Endothelial cell of umbilical vein (primary cell): ENCODE data around the gene RASGRP1. TPM values are rescaled to one million over a fixed set of nuclear protein-coding genes. Genes with fewer than 3 reads are reported as not detected.
A peak's percentile ranks its signal among the peaks of the same experiment; 100 is the strongest.

ENCODE experiments used
- BruUV-seq: library from RNA; stranded (reverse); fragments of 400-500 nt; replicated peaks from 2 replicates; lab custom pipeline; 2021; lab: Mats Ljungman, UMichigan
- CTCF ChIA-PET: fragments of 300-600, 350-600 bp; sonication (Branson Sonifier 250); formaldehyde crosslinking; loops from one replicate; lab custom pipeline; 2021; ENCODE audit warnings: antibody characterized with exemption, inconsistent platforms; lab: Charles Lee
- POLR2A ChIA-PET: fragments of 300-600, 350-600 bp; sonication (Branson Sonifier 250); formaldehyde crosslinking; loops from one replicate; lab custom pipeline; 2021; ENCODE audit warnings: antibody characterized with exemption, inconsistent platforms; lab: Charles Lee
- DNase-seq: peaks from one replicate; pipeline ENCODE4 v3.0.0-alpha.2; 2011; ENCODE audit warnings: low read depth, low spot score
- FAIRE-seq: peaks from 2 replicates; lab custom pipeline; 2011; peaks lifted over from hg19 to GRCh38; lab: Jason Lieb, UNC
- H2AFZ ChIP-seq: 2 replicates; pipeline ENCODE4 v1.6.0; 2012; ENCODE audit warnings: low read depth, low read length, control low read depth, inconsistent platforms
- H3K27ac ChIP-seq: 2 replicates; pipeline ENCODE4 v1.5.1; 2011; ENCODE audit warnings: low read depth, mild to moderate bottlenecking, control low read depth, low read length, moderate library complexity; ENCODE audit not compliant: insufficient read depth
- H3K27me3 ChIP-seq, 2 experiments: 2 replicates each; pipeline versions ENCODE4 v1.6.0 to v1.6.1; 2011; ENCODE audit warnings: low read length in 2 of 2, mixed read lengths in 1 of 2; ENCODE audit not compliant: control insufficient read depth in 2 of 2, insufficient read depth in 2 of 2
- H3K36me3 ChIP-seq, 2 experiments: 2 replicates in 1 of 2; 3 replicates in 1 of 2; pipeline ENCODE4 v1.5.1; 2011; ENCODE audit warnings: low read length in 2 of 2, mild to moderate bottlenecking in 1 of 2, moderate library complexity in 1 of 2; ENCODE audit not compliant: control insufficient read depth in 2 of 2, insufficient read depth in 2 of 2; ENCODE audit errors: extremely low read depth in 1 of 2
- H3K4me1 ChIP-seq: 3 replicates; pipeline ENCODE4 v1.5.1; 2011; ENCODE audit warnings: mild to moderate bottlenecking, low read length; ENCODE audit not compliant: control insufficient read depth, insufficient read depth; ENCODE audit errors: extremely low read depth
- H3K4me2 ChIP-seq: 2 replicates; pipeline ENCODE4 v1.6.1; 2011; ENCODE audit warnings: low read length, control low read depth, mixed read lengths; ENCODE audit not compliant: insufficient read depth
- H3K4me3 ChIP-seq, 3 experiments: fragments of 200-600 bp in 1 of 3; sonication (generic), shearing (Covaris generic) in 1 of 3; replicated peaks in 1 of 3; 2 replicates each; pipeline ENCODE4 v1.5.1; 2011 to 2016; ENCODE audit warnings: control low read depth in 3 of 3, low read length in 3 of 3, mild to moderate bottlenecking in 2 of 3, inconsistent platforms in 1 of 3, low read depth in 1 of 3, moderate library complexity in 1 of 3; ENCODE audit not compliant: insufficient read depth in 1 of 3
- H3K79me2 ChIP-seq: 2 replicates; pipeline ENCODE4 v1.6.0; 2012; ENCODE audit warnings: low read length, inconsistent platforms; ENCODE audit not compliant: control insufficient read depth, insufficient read depth
- H3K9ac ChIP-seq: replicated peaks from 2 replicates; pipeline ENCODE3; 2011; ENCODE audit warnings: low read length, control low read depth; ENCODE audit not compliant: insufficient read depth; ENCODE audit errors: extremely low read depth
- H3K9me1 ChIP-seq: replicated peaks from 3 replicates; pipeline ENCODE4 v1.6.0; 2011; ENCODE audit warnings: mild to moderate bottlenecking, low read length; ENCODE audit not compliant: control insufficient read depth, insufficient read depth; ENCODE audit errors: extremely low read depth
- H3K9me3 ChIP-seq: replicated peaks from 2 replicates; pipeline ENCODE4 v1.5.1; 2012; ENCODE audit warnings: low read length, inconsistent platforms; ENCODE audit not compliant: control insufficient read depth, insufficient read depth
- H4K20me1 ChIP-seq: replicated peaks from 2 replicates; pipeline ENCODE3; 2011; ENCODE audit warnings: mild to moderate bottlenecking, low read length; ENCODE audit not compliant: control insufficient read depth, insufficient read depth; ENCODE audit errors: extremely low read depth
- EZH2 ChIP-seq: IDR thresholded peaks from 2 replicates; pipeline ENCODE4 v1.6.1; 2012; ENCODE audit warnings: borderline replicate concordance, low read depth, mild to moderate bottlenecking, moderate library complexity, low read length, inconsistent platforms; ENCODE audit not compliant: severe bottlenecking
- FOS ChIP-seq: IDR thresholded peaks from 2 replicates; pipeline ENCODE4 v1.6.1; 2011; ENCODE audit warnings: mild to moderate bottlenecking, low read length, moderate library complexity, borderline replicate concordance; ENCODE audit not compliant: insufficient read depth
- GATA2 ChIP-seq: IDR thresholded peaks from 2 replicates; pipeline ENCODE4 v1.7.0; 2011; ENCODE audit warnings: low read depth, mild to moderate bottlenecking, moderate library complexity, mixed read lengths, low read length; ENCODE audit not compliant: insufficient read length, insufficient read depth
- JUN ChIP-seq: IDR thresholded peaks from 2 replicates; pipeline ENCODE4 v1.6.1; 2011; ENCODE audit warnings: borderline replicate concordance, low read depth; ENCODE audit not compliant: insufficient read length, insufficient read depth
- MYC ChIP-seq: IDR thresholded peaks from one replicate; pipeline ENCODE4 v1.6.1; 2011; ENCODE audit warnings: mild to moderate bottlenecking, low read depth, low read length
- POLR2AphosphoS5 ChIP-seq: IDR thresholded peaks from 2 replicates; pipeline ENCODE4 v1.6.1; 2012; ENCODE audit warnings: low read depth, mild to moderate bottlenecking, control low read depth, low read length, moderate library complexity; ENCODE audit not compliant: insufficient read depth
- dilution Hi-C: fragments of 300-500 bp; cut with MboI; formaldehyde crosslinking; loops from one replicate; pipeline ENCODE4 v1.15.0; 2019; ENCODE audit warnings: low sequenced_read_pairs; ENCODE audit not compliant: extremely low pct_ligation_motif_present
- intact Hi-C: fragments of 100-400 bp; cut with micrococcal nuclease; formaldehyde crosslinking; loops from one replicate; pipeline ENCODE4 v1.10.0; 2022
- polyA plus RNA-seq, 4 experiments: library from polyadenylated mRNA; depleted of rRNA in 3 of 4; stranded (reverse) in 3 of 4; unstranded in 1 of 4; fragments of >200 nt; gene quantifications; 2 replicates each; pipeline versions ENCODE4 v1.2.1 to v1.2.3, GENCODE V29; 2011 to 2012; ENCODE audit warnings: missing spikeins in 1 of 4
- total RNA-seq: library from RNA; stranded (reverse); gene quantifications from 2 replicates; pipeline ENCODE4 v1.2.3, GENCODE V29; 2021
- TF ChIP-seq, protein P1 (sequence below), 2 donors: IDR thresholded peaks; 1 replicate in 1 of 2; 2 replicates in 1 of 2; pipeline ENCODE4 v1.5.1; 2011; ENCODE audit warnings: low read length in 2 of 2, mild to moderate bottlenecking in 2 of 2, moderate library complexity in 2 of 2, control low read depth in 1 of 2, inconsistent platforms in 1 of 2, low read depth in 1 of 2; ENCODE audit not compliant: insufficient read depth in 1 of 2; ENCODE audit errors: extremely low read depth in 1 of 2

The RASGRP1 gene
- total and polyA plus RNA-seq, 2 donors (not counting 3 experiments of a cell fraction or from before 2014, with no cell fraction given) = 0.15 to 0.38 TPM

DNA sequence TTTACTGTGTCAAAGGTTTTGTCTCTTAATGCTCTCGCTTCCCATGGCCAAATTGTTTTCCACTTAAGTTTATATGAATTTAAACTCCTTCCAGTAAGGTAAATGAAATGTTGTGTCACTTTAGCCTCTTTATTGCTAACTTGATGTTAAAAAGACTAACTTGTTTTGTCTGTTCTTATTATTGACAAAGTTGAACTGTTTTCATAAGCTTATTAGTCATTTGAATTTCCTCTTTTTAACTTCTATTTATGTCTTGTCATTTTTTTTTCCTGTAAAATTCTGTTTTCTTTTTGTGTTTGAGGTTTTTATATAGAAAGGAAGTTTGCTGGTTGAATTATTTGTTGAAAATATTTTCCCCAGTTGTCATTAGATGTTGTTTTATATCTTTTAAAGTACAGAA lies 84.9 kb downstream of the RASGRP1 start:
- peak overlapping the region; percentile 97 for H3K4me2 ChIP-seq
- H2AFZ ChIP-seq = no peak overlapping the region
- no peaks in the 10 kb centered on the region for H4K20me1 ChIP-seq
- POLR2A ChIA-PET = no interaction called here
- peak overlapping the region in 1 of 3 experiments; percentile 23 for H3K4me3 ChIP-seq
- H3K9me3 ChIP-seq = no peaks in the 10 kb centered on the region
- H3K4me1 ChIP-seq = peaks cover 19% of the 10 kb centered on the region
- CTCF ChIA-PET = interaction anchor here (0.6 to 4.2 kb wide), 7 partner anchors 11 to 220 kb away, joined by 3 to 17 read pairs (median 7); partner anchors contain the start of gene RASGRP1
- H3K27ac ChIP-seq = peak overlapping the region; percentile 60
- dilution Hi-C loops = no loop called here
- peaks cover 5% of the 10 kb centered on the region for H3K79me2 ChIP-seq
- FAIRE-seq = peak; percentile 67
- H3K9ac ChIP-seq = peak overlapping the region; percentile 47
- peak; percentile 37 for TF ChIP-seq FOS
- TF ChIP-seq POLR2AphosphoS5 = no peak
- no peak for TF ChIP-seq GATA2
- no peak for TF ChIP-seq JUN
- H3K9me1 ChIP-seq = no peaks in the 10 kb centered on the region
- no peaks in the 10 kb centered on the region for H3K27me3 ChIP-seq
- peak; percentile 60 for DNase-seq
- H3K36me3 ChIP-seq = peaks cover 3 to 15% of the 10 kb centered on the region in 2 experiments
- intact Hi-C loops = no loop called here
- no TSS peak for BruUV-seq

DNA sequence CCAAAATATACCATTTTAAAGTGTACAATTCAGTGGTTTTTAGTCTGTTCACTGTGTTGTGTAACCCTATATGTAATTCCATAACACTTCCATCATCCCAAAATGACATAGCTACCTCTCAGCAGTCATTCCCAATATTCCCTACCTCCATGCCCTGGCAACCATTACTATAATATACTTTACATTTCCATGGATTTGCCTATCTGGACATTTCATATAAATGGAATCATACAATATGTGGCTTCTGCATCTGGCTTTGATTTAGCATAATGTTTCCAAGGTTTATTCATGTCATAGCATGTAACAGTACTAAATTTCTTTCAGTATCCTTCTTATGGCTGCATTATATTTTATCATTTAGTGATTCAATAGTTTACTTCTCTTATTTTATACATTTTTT lies 85.3 kb downstream of the RASGRP1 start:
- H3K9me3 ChIP-seq = no peaks in the 10 kb centered on the region
- H3K4me1 ChIP-seq = peaks cover 19% of the 10 kb centered on the region
- H3K79me2 ChIP-seq = peaks cover 5% of the 10 kb centered on the region
- POLR2A ChIA-PET = no interaction called here
- intact Hi-C loops = no loop called here
- peaks cover 3 to 15% of the 10 kb centered on the region in 2 experiments for H3K36me3 ChIP-seq
- peak overlapping the region; percentile 60 for H3K27ac ChIP-seq
- no peak for FAIRE-seq
- H3K9me1 ChIP-seq = no peaks in the 10 kb centered on the region
- peak overlapping the region; percentile 97 for H3K4me2 ChIP-seq
- H2AFZ ChIP-seq = no peak overlapping the region
- H3K27me3 ChIP-seq = no peaks in the 10 kb centered on the region
- no TSS peak for BruUV-seq
- H3K9ac ChIP-seq = peak overlapping the region; percentile 47
- H3K4me3 ChIP-seq = no peak overlapping the region
- peak; percentile 5 for DNase-seq
- CTCF ChIA-PET = interaction anchor here (0.6 to 4.2 kb wide), 8 partner anchors 11 to 221 kb away, joined by 3 to 17 read pairs (median 6); partner anchors contain the start of gene RASGRP1
- no peak for TF ChIP-seq MYC
- TF ChIP-seq JUN = no peak
- TF ChIP-seq, protein P1, sequence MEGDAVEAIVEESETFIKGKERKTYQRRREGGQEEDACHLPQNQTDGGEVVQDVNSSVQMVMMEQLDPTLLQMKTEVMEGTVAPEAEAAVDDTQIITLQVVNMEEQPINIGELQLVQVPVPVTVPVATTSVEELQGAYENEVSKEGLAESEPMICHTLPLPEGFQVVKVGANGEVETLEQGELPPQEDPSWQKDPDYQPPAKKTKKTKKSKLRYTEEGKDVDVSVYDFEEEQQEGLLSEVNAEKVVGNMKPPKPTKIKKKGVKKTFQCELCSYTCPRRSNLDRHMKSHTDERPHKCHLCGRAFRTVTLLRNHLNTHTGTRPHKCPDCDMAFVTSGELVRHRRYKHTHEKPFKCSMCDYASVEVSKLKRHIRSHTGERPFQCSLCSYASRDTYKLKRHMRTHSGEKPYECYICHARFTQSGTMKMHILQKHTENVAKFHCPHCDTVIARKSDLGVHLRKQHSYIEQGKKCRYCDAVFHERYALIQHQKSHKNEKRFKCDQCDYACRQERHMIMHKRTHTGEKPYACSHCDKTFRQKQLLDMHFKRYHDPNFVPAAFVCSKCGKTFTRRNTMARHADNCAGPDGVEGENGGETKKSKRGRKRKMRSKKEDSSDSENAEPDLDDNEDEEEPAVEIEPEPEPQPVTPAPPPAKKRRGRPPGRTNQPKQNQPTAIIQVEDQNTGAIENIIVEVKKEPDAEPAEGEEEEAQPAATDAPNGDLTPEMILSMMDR (IDR thresholded peaks at IDR 0.05; ENCODE audit: extremely low read depth in 1 of 2, insufficient read depth in 1 of 2, low read depth in 1 of 2, low read length in 2 of 2) = no peak
- no peak for TF ChIP-seq EZH2
- TF ChIP-seq FOS = no peak
- no peak for TF ChIP-seq GATA2
- dilution Hi-C loops = no loop called here
- H4K20me1 ChIP-seq = no peaks in the 10 kb centered on the region
